IMR-90 (cell line): ENCODE measurements around the gene BCL2L15. TPM values are rescaled to one million over a fixed set of nuclear protein-coding genes. Genes with fewer than 3 reads are reported as not detected.

Experiments
- ATAC-seq: fragments of 200-7000 bp; cut with Tn5 transposase; 2 replicates; pipeline ENCODE4 v1.9.1; 2020; ENCODE audit warnings: low read depth, mild to moderate bottlenecking, moderate library complexity
- BruUV-seq: library from RNA; stranded (reverse); fragments of 400-500 nt; replicated peaks from 2 replicates; lab custom pipeline; 2021; lab: Mats Ljungman, UMichigan
- CTCF ChIA-PET: fragments of 300-600 bp; formaldehyde crosslinking; extraction: SDS; loops from one replicate; lab custom pipeline; 2021; ENCODE audit warnings: antibody characterized with exemption; lab: Yijun Ruan, JAX
- POLR2A ChIA-PET: fragments of 300-600 bp; sonication (Branson Sonifier 250); formaldehyde crosslinking; loops from one replicate; lab custom pipeline; 2022; ENCODE audit warnings: antibody characterized with exemption; ENCODE audit not compliant: unreplicated experiment; lab: Charles Lee
- DNase-seq: peaks from one replicate; pipeline ENCODE4 v3.0.0; 2013
- H2AFZ ChIP-seq: replicated peaks from 2 replicates; pipeline ENCODE3; 2013; ENCODE audit warnings: low read length, mild to moderate bottlenecking; ENCODE audit not compliant: poor library complexity
- H2AK5ac ChIP-seq: 2 replicates; pipeline ENCODE4 v1.6.1; 2013; ENCODE audit warnings: low read depth, low read length, inconsistent platforms
- H2AK9ac ChIP-seq: replicated peaks from 2 replicates; pipeline ENCODE3; 2013; ENCODE audit warnings: mild to moderate bottlenecking, low read depth, low read length, moderate library complexity; ENCODE audit not compliant: poor library complexity
- H2BK120ac ChIP-seq: 2 replicates; pipeline ENCODE4 v1.6.1; 2013; ENCODE audit warnings: low read depth, low read length, inconsistent platforms
- H2BK15ac ChIP-seq: 3 replicates; pipeline ENCODE4 v1.6.1; 2013; ENCODE audit warnings: low read depth, low read length, inconsistent platforms
- H2BK20ac ChIP-seq: 2 replicates; pipeline ENCODE4 v1.6.1; 2013; ENCODE audit warnings: low read depth, mild to moderate bottlenecking, inconsistent platforms, low read length, moderate library complexity
- H2BK5ac ChIP-seq: 2 replicates; pipeline ENCODE4 v1.6.1; 2013; ENCODE audit warnings: mild to moderate bottlenecking, low read depth, low read length, inconsistent platforms; ENCODE audit not compliant: poor library complexity, severe bottlenecking
- H3K14ac ChIP-seq: replicated peaks from 2 replicates; pipeline ENCODE4 v1.6.1; 2013; ENCODE audit warnings: low read depth, low read length, inconsistent platforms
- H3K18ac ChIP-seq: 2 replicates; pipeline ENCODE4 v1.6.1; 2013; ENCODE audit warnings: low read depth, low read length, control low read depth
- H3K23ac ChIP-seq: 2 replicates; pipeline ENCODE4 v1.6.1; 2013; ENCODE audit warnings: low read depth, low read length, inconsistent platforms
- H3K27ac ChIP-seq: 2 replicates; pipeline ENCODE4 v1.5.1; 2013; ENCODE audit warnings: mild to moderate bottlenecking, control low read depth, low read length; ENCODE audit not compliant: insufficient read depth
- H3K27me3 ChIP-seq: 2 replicates; pipeline ENCODE4 v1.6.1; 2013; ENCODE audit warnings: low read length; ENCODE audit not compliant: control insufficient read depth, insufficient read depth
- H3K36me3 ChIP-seq: 2 replicates; pipeline ENCODE4 v1.6.1; 2013; ENCODE audit warnings: low read length, mixed read lengths; ENCODE audit not compliant: control insufficient read depth, insufficient read depth
- H3K4ac ChIP-seq: 2 replicates; pipeline ENCODE4 v1.6.1; 2013; ENCODE audit warnings: low read depth, low read length, inconsistent platforms
- H3K4me1 ChIP-seq: 2 replicates; pipeline ENCODE4 v1.6.1; 2013; ENCODE audit warnings: low read length, mixed read lengths; ENCODE audit not compliant: control insufficient read depth, insufficient read depth
- H3K4me2 ChIP-seq: 2 replicates; pipeline ENCODE4 v1.6.1; 2013; ENCODE audit warnings: low read depth, mild to moderate bottlenecking, control low read depth, low read length, moderate library complexity
- H3K4me3 ChIP-seq: 2 replicates; pipeline ENCODE4 v1.5.1; 2013; ENCODE audit warnings: low read depth, mild to moderate bottlenecking, control low read depth, low read length, moderate library complexity; ENCODE audit not compliant: insufficient read depth
- H3K56ac ChIP-seq: 2 replicates; pipeline ENCODE4 v1.6.1; 2013; ENCODE audit warnings: low read length, inconsistent platforms; ENCODE audit not compliant: insufficient read depth; ENCODE audit errors: extremely low read depth
- H3K79me1 ChIP-seq, 2 experiments: 2 replicates each; pipeline ENCODE4 v1.6.1; 2013; ENCODE audit warnings: low read length in 2 of 2, inconsistent platforms in 1 of 2, low read depth in 1 of 2
- H3K9ac ChIP-seq: 2 replicates; pipeline ENCODE4 v1.6.1; 2013; ENCODE audit warnings: low read depth, low read length, control low read depth
- H3K9me1 ChIP-seq: 2 replicates; pipeline ENCODE4 v1.6.1; 2013; ENCODE audit warnings: low read length, inconsistent platforms; ENCODE audit not compliant: insufficient read depth
- H3K9me3 ChIP-seq: 2 replicates; pipeline ENCODE4 v1.6.1; 2013; ENCODE audit warnings: low read length; ENCODE audit not compliant: control insufficient read depth, insufficient read depth
- H4K20me1 ChIP-seq: 2 replicates; pipeline ENCODE4 v1.6.1; 2013; ENCODE audit warnings: low read length, inconsistent platforms; ENCODE audit not compliant: insufficient read depth
- H4K5ac ChIP-seq: 2 replicates; pipeline ENCODE4 v1.6.1; 2013; ENCODE audit warnings: mild to moderate bottlenecking, low read depth, low read length, control low read depth
- H4K8ac ChIP-seq, 2 experiments: 2 replicates each; pipeline ENCODE4 v1.6.1; 2013; ENCODE audit warnings: low read depth in 2 of 2, low read length in 2 of 2, control low read depth in 1 of 2, inconsistent platforms in 1 of 2
- H4K91ac ChIP-seq: 2 replicates; pipeline ENCODE4 v1.6.1; 2013; ENCODE audit warnings: low read depth, low read length, inconsistent platforms; ENCODE audit not compliant: insufficient read depth
- BHLHE40 ChIP-seq: fragments of 150-350 bp; IDR thresholded peaks from 2 replicates; pipeline ENCODE4 v1.6.1; 2016; ENCODE audit warnings: mild to moderate bottlenecking, low read depth, low read length
- CHD1 ChIP-seq: IDR thresholded peaks from 2 replicates; pipeline ENCODE4 v1.6.1; 2012; ENCODE audit warnings: low read depth, low read length, improper control_type of control experiment
- FOS ChIP-seq: fragments of 150-350 bp; IDR thresholded peaks from 2 replicates; pipeline ENCODE4 v1.6.1; 2016; ENCODE audit warnings: low read depth, low read length
- MAZ ChIP-seq: IDR thresholded peaks from 2 replicates; pipeline ENCODE4 v1.6.1; 2012; ENCODE audit warnings: low read depth, mild to moderate bottlenecking, low read length, improper control_type of control experiment, moderate library complexity, borderline replicate concordance
- MXI1 ChIP-seq: IDR thresholded peaks from 2 replicates; pipeline ENCODE4 v1.6.1; 2012; ENCODE audit warnings: low read depth, mild to moderate bottlenecking, low read length, moderate library complexity, borderline replicate concordance
- NFE2L2 ChIP-seq: fragments of 150-350 bp; IDR thresholded peaks from 2 replicates; pipeline ENCODE4 v1.6.1; 2016; ENCODE audit warnings: low read depth, mild to moderate bottlenecking, low read length
- SMC3 ChIP-seq: fragments of 150-350 bp; IDR thresholded peaks from 2 replicates; pipeline ENCODE4 v1.6.1; 2016; ENCODE audit warnings: low read depth, mild to moderate bottlenecking, antibody characterized with exemption, low read length, moderate library complexity
- WGBS, 2 experiments: methylation state at CpG; one replicate each; pipeline versions ENCODE4 v1.1.5 to v1.1.7; 2013; ENCODE audit warnings: missing lambda C conversion rate in 2 of 2; ENCODE audit not compliant: insufficient read length in 1 of 2; ENCODE audit errors: extremely low coverage in 2 of 2; 5-methylcytosine and 5-hydroxymethylcytosine counted together
- dilution Hi-C: fragments of 300-500 bp; cut with HindIII; formaldehyde crosslinking; loops from one replicate; pipeline ENCODE4 v1.14.3; 2018; ENCODE audit warnings: low sequenced_read_pairs; ENCODE audit not compliant: unreplicated experiment
- in situ Hi-C: fragments of 300-500 bp; cut with MboI; formaldehyde crosslinking; loops from 3 replicates; pipeline ENCODE4 v1.14.3; 2019; ENCODE audit warnings: low sequenced_read_pairs, inconsistent platforms, mixed read lengths
- intact Hi-C: fragments of 100-400 bp; cut with micrococcal nuclease; formaldehyde crosslinking; loops from 2 replicates; pipeline ENCODE4 v1.10.0; 2022
- polyA plus RNA-seq, 3 experiments: library from polyadenylated mRNA; depleted of rRNA; stranded (reverse); fragments of >200 nt; gene quantifications; 2 replicates each; pipeline ENCODE4 v1.2.3, GENCODE V29; 2012; ENCODE audit warnings: low replicate concordance in 1 of 3
- total RNA-seq: library from RNA; depleted of rRNA; stranded (reverse); fragments of >200 nt; gene quantifications from 2 replicates; pipeline ENCODE4 v1.2.3, GENCODE V29; 2012

BCL2L15 gene
- total and polyA plus RNA-seq, 2 of the 4 experiments (the other 2 are of a cell fraction), result under 0.01 to 0.15 TPM

DNA sequence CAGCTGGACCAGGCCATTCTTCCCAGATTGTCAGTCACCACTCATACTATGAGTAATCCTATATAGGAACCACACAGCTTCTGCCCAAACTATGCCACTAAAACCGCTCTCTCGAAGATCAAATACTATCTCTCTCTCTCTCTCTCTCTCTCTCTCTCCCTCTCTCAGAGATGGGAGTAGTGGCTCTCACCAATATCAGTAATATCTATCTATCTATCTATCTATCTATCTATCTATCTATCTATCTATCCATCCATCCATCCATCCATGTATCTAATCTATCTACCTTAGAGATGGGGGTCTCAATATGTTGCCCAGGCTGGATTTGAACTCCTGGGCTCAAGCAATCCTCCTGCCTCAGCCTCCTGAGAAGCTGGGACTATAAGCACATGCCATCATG lies 37.1 kb upstream of the BCL2L15 start:
- Histone ChIP-seq H3K79me1 (peaks cover 0 to 14% of the 10 kb centered on the region in 2 experiments; a peak in 2 of 4 replicates), H3K9ac (no peak overlapping the region), H3K56ac (no peak overlapping the region), H3K14ac (no peak overlapping the region), H4K5ac (no peak overlapping the region), H3K27me3 (peaks cover 5% of the 10 kb centered on the region), H2AK5ac (no peak overlapping the region), H2BK15ac (no peak overlapping the region), H3K4me2 (no peak overlapping the region), H3K4ac (no peak overlapping the region), H3K4me3 (no peak overlapping the region), H3K4me1 (no peaks in the 10 kb centered on the region), H4K8ac (no peak overlapping the region), H3K23ac (no peak overlapping the region), H4K20me1 (no peaks in the 10 kb centered on the region; the same call in 1 of the 2 replicates), H3K9me1 (peaks cover 2% of the 10 kb centered on the region; the same call in 1 of the 2 replicates), H2AFZ (no peak overlapping the region), H2BK120ac (no peak overlapping the region), H2BK20ac (no peak overlapping the region), H3K9me3 (no peaks in the 10 kb centered on the region), H3K18ac (no peak overlapping the region), H3K36me3 (no peaks in the 10 kb centered on the region), H4K91ac (no peak overlapping the region), H3K27ac (no peak overlapping the region), H2BK5ac (no peak overlapping the region), H2AK9ac (no peak overlapping the region)
- in situ Hi-C loops, result loop anchor here (25.0 kb wide), 1 partner anchor 787 kb away; no protein-coding TSS in a partner anchor
- ATAC-seq (no peak), DNase-seq (no peak)
- POLR2A ChIA-PET, result interaction anchor here (0.6 kb wide), 1 partner anchor 14 kb away, joined by 3 read pairs; no protein-coding TSS in a partner anchor
- dilution Hi-C loops, result no loop called here
- no TSS peak for BruUV-seq
- TF ChIP-seq CHD1 (no peak), MAZ (no peak), FOS (no peak), SMC3 (no peak), MXI1 (no peak), NFE2L2 (no peak), BHLHE40 (no peak)
- intact Hi-C loops, result no loop called here
- 92% methylated on average over 2 of the region's 2 CpGs; no CpG with 5 or more reads in 1 of the 2 experiments for WGBS, 2 experiments
- CTCF ChIA-PET, result no interaction called here
